Epithelial cell of esophagus (primary cell): ENCODE results near the gene HEATR9.
A peak's percentile ranks its signal among the peaks of the same experiment; 100 is the strongest.

Source experiments
- DNase-seq: peaks from one replicate; pipeline ENCODE4 v3.0.0; 2010; ENCODE audit warnings: low read depth
- H3K4me3 ChIP-seq: 2 replicates; pipeline ENCODE4 v1.5.1; 2011; ENCODE audit warnings: mild to moderate bottlenecking, low read length, control low read depth
- TF ChIP-seq, protein P1 (sequence below): IDR thresholded peaks from 2 replicates; pipeline ENCODE4 v1.5.1; 2011; ENCODE audit warnings: low read depth, mild to moderate bottlenecking, low read length, control low read depth, inconsistent platforms; ENCODE audit not compliant: insufficient read depth; ENCODE audit errors: missing control alignments

HEATR9 gene

DNA sequence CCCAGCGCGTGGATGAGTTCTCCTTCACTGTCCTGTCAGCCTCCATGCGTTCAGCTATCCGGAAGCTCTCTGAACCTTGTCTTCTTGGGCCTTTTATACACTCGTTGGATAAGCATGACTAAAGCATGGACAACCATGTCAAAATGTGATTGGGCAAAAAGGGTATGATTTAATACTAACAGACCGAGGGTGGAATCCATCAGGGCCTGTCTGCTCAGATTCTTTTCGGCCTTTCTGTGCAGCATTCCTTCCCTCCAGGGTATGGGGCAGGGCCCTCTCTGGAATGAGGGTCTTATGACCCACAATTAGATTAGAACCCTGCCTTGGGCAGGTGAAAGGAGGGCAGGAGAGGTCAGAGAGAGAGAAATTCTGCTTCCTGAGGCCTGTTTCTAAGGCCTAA lies 25.5 kb upstream of the HEATR9 start:
- no peak overlapping the region for H3K4me3 ChIP-seq
- DNase-seq: no peak
- TF ChIP-seq, protein P1, sequence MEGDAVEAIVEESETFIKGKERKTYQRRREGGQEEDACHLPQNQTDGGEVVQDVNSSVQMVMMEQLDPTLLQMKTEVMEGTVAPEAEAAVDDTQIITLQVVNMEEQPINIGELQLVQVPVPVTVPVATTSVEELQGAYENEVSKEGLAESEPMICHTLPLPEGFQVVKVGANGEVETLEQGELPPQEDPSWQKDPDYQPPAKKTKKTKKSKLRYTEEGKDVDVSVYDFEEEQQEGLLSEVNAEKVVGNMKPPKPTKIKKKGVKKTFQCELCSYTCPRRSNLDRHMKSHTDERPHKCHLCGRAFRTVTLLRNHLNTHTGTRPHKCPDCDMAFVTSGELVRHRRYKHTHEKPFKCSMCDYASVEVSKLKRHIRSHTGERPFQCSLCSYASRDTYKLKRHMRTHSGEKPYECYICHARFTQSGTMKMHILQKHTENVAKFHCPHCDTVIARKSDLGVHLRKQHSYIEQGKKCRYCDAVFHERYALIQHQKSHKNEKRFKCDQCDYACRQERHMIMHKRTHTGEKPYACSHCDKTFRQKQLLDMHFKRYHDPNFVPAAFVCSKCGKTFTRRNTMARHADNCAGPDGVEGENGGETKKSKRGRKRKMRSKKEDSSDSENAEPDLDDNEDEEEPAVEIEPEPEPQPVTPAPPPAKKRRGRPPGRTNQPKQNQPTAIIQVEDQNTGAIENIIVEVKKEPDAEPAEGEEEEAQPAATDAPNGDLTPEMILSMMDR: no peak

DNA sequence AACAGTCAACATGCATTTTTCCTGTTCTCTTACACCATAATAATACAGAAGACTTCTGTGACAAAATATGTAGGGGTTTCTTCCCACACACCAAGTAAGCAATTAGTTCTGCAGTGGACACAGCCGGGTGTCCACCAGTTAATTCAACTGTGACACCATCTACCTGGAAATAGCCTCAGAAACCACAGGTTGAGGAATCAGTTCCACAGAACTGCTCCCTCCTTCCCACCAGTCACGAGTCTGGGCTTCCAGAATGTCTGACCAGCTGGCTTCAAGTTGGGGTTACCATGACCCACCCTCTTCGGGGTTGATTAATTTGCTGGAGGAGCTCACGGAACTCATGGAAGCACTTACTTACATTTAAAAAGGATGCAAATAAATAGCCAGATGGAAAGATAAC lies 25.1 kb upstream of the HEATR9 start:
- no peak overlapping the region for H3K4me3 ChIP-seq
- DNase-seq: no peak
- TF ChIP-seq, protein P1: no peak

DNA sequence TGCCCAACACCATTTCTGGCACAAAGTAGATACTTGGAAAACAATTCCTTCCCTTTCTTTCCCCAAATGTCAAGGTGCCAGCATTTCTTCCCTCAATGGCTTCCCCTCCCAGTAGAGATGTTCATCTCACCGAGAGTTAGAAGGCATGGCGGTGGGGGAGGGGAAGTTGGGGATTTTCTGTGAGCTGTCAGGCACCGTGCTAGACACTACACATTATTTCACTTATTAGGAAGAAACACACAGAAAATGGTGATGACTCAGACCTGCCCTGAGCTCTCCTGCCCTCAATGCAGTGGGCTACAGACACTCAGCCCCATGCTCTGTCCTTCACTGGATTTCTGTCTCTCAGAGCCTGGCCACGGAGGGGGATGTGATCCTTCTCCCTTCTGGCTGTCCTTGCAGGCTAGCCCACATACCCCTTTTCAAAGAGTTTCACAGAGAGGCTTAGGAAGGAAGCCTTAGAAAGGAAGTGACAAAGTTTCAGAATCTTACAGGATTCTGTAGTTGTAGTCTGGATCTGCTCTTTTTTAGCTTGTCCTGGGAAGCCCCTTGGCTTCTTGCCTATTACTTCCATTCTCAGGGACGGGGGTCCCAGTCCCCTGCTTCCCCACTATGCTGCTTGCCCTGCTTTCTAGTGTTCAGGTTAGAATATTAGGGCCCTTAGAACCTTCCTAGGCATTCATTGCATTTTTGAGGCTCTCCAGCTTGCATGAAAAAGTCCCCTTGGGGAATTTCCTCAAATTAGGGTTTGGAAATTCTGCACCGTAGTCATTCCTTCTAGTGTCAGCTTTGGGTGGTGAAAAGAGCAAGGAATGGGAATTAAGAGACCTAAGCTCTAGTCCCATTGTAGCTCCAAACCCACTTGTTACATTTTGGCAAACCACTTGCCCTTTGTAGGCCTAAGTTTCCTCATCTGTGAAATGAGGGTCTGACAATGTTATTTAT lies 23.7 kb upstream of the HEATR9 start:
- no peak overlapping the region for H3K4me3 ChIP-seq
- DNase-seq: peak; percentile 8
- TF ChIP-seq, protein P1: no peak

DNA sequence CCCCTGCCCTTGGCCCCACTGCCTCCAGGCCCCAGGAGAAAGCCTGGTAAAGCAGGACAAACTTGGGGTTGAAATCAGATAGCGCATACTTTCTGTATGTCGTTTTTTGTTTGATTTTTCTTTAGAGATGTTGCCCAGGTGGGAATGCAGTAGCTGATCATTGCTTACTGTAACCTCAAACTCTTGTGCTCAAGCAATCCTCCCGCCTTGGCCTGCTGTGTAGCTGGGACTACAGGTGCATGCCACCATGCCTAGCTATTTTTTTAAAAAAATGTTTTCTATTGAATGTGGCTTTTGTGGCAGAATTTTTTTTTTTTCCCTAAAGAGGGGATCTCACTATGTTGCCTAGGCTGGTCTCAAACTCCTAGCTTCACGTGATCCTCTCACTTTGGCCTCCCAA lies 22.6 kb upstream of the HEATR9 start:
- TF ChIP-seq, protein P1: no peak
- no peak overlapping the region for H3K4me3 ChIP-seq
- DNase-seq: no peak

DNA sequence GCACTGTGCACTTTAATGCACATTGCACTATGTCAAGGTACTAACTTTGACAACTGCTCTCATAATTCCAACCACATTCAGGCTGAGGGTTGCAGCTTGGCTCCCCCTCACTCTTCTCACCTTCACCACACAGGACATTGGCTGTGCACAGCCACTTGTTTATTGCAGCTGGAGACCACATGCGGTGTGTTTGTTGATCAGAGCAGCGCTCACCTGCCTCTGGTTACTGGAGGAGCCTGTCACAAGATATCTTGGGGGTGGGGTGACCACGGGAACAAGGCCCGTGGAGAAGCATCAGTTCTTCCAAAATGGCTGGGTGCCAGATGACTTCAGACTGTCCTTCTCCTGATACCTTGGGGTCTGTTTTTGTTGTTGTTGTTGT lies 22.1 kb upstream of the HEATR9 start:
- no peak overlapping the region for H3K4me3 ChIP-seq
- TF ChIP-seq, protein P1: no peak
- no peak for DNase-seq

DNA sequence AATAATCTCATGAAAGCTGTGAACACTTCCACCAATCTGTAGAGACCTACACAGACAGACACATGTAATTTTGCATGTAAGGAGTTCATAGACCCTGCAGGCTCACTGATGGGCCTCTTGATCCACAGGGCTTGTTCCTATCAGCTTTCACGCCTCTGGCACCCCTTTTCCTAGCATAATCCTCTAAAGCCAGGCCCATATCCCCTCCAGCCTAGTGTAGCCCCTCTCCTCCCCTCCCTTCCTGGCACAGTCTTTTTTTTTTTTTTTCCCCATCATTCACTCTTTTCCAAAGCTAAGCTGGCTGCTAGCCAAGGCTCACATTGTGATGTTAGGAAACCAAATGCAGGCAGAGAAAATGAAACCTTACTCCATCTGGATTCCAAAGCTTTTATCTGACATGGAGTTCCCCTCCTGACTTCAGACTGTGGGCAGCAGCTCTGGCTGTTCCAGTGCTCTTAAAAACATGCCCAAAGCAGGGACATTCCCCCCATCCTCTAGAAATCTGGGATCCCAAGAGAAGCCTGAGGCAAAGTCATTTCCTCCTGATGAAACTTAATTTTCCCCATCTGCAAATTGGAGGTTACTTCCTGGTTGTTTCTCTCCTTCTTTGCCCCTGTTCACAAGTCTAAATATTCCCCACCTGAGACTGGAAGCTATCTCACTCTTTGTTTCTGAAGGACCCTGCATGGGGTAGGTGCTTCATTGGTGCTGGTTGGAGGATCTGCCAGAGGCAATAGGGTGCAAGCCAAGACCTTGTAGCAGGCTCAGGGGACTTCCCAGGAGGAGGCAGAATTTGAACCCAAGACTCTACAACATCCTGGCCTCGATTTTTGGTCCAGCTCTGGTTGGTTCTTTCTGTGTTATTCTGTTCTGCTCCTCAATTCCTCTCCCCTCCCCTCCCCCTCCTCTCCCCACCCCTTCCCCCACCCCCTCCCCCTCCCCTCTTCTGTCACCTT lies 21.4 kb upstream of the HEATR9 start:
- TF ChIP-seq, protein P1: no peak
- peak; percentile 45 for DNase-seq
- no peak overlapping the region for H3K4me3 ChIP-seq
